NCI-H2171 (cell line): Measurements from ENCODE around the gene ATP5F1B.
"Not testable (repeated sequence)": the region's sequence is repeated elsewhere in the genome, so short reads cannot be mapped to it uniquely, and the experiment has no call there.

Source experiments
- DNase-seq: peaks from one replicate; lab custom pipeline; 2025; lab: John Stamatoyannopoulos, UW

Gene ATP5F1B

GRCh38 chr12:56645717-56646446 lies at the start of gene ATP5F1B:
TSS of gene ATP5F1B (minus strand) at chr12:56645984. CDS start at chr12:56645963, 21 bp downstream.
- peak; percentile 97 for DNase-seq

- DNase-seq = no peak
These were observed 48.4 kb upstream of the ATP5F1B start for GRCh38 chr12:56694161-56694560.

GRCh38 chr12:56688846-56689109 lies 43.0 kb upstream of the ATP5F1B start:
- no peak for DNase-seq

GRCh38 chr12:56688129-56688845 lies 42.5 kb upstream of the ATP5F1B start, which contains the start of gene PTGES3:
TSS of gene PTGES3 (minus strand) at chr12:56688284. CDS start at chr12:56687999, 285 bp downstream.
- DNase-seq = peak; percentile 98

GRCh38 chr12:56687223-56688128 lies 41.7 kb upstream of the ATP5F1B start:
- DNase-seq = peak; percentile 35

- DNase-seq = no peak
These were observed 39.1 kb upstream of the ATP5F1B start for GRCh38 chr12:56684745-56685359.

GRCh38 chr12:56682323-56682722 lies 36.5 kb upstream of the ATP5F1B start:
- DNase-seq = no peak

- DNase-seq = no peak
These were observed 34.2 kb upstream of the ATP5F1B start for GRCh38 chr12:56679883-56680575.

- no peak for DNase-seq
These were observed 33.1 kb upstream of the ATP5F1B start for GRCh38 chr12:56678852-56679251.

GRCh38 chr12:56677680-56678079 lies 31.9 kb upstream of the ATP5F1B start:
- no peak for DNase-seq

GRCh38 chr12:56676851-56677580 lies 31.2 kb upstream of the ATP5F1B start:
- DNase-seq = no peak

- no peak for DNase-seq
These were observed 25.8 kb upstream of the ATP5F1B start for GRCh38 chr12:56671608-56672007.

GRCh38 chr12:56670836-56671235 lies 25.1 kb upstream of the ATP5F1B start:
- no peak for DNase-seq

GRCh38 chr12:56668197-56668457 lies 22.3 kb upstream of the ATP5F1B start:
- no peak for DNase-seq

- no peak for DNase-seq
These were observed 16.3 kb upstream of the ATP5F1B start for GRCh38 chr12:56661979-56662638.

- no peak for DNase-seq
These were observed 15.8 kb upstream of the ATP5F1B start for GRCh38 chr12:56661560-56661959.

- DNase-seq = no peak
These were observed 13.1 kb upstream of the ATP5F1B start for GRCh38 chr12:56658921-56659320.

GRCh38 chr12:56657416-56658379 lies 11.9 kb upstream of the ATP5F1B start:
- DNase-seq = no peak

- DNase-seq = not testable (repeated sequence)
These were observed 8.0 kb upstream of the ATP5F1B start for GRCh38 chr12:56653781-56654180.
